HG03108 (cell line): ENCODE data around the gene TRIM62.
A peak's percentile ranks its signal among the peaks of the same experiment; 100 is the strongest.
"Not testable (repeated sequence)": the region's sequence is repeated elsewhere in the genome, so short reads cannot be mapped to it uniquely, and the experiment has no call there.

ENCODE experiments used
- ATAC-seq: cut with Tn5 transposase; IDR thresholded peaks from one replicate; pipeline ENCODE4 v1.9.1; 2021; ENCODE audit warnings: moderate library complexity; ENCODE audit not compliant: unreplicated experiment

Gene TRIM62

GRCh38 chr1:33140153-33141149 is 41.4 kb downstream of the TRIM62 start:
- no peak for ATAC-seq

- no peak for ATAC-seq
These were observed 44.0 kb downstream of the TRIM62 start for GRCh38 chr1:33137800-33138199.

GRCh38 chr1:33136041-33136440 is 45.8 kb downstream of the TRIM62 start:
- not testable (repeated sequence) for ATAC-seq

GRCh38 chr1:33133478-33134105 is 48.3 kb downstream of the TRIM62 start:
- ATAC-seq: no peak

GRCh38 chr1:33132549-33132948 is 49.3 kb downstream of the TRIM62 start:
- ATAC-seq: no peak

- no peak for ATAC-seq
These were observed 50.7 kb downstream of the TRIM62 start for GRCh38 chr1:33131191-33131590.

GRCh38 chr1:33130297-33130696 is 51.5 kb downstream of the TRIM62 start:
- ATAC-seq: no peak

GRCh38 chr1:33128781-33129180 is 53.1 kb downstream of the TRIM62 start:
- no peak for ATAC-seq

GRCh38 chr1:33127001-33127823 is 54.6 kb downstream of the TRIM62 start:
- peak; percentile 96 for ATAC-seq

GRCh38 chr1:33126411-33127000 is 55.3 kb downstream of the TRIM62 start:
- ATAC-seq: no peak

- not testable (repeated sequence) for ATAC-seq
These were observed 57.2 kb downstream of the TRIM62 start for GRCh38 chr1:33124647-33125046.

GRCh38 chr1:33123266-33123665 is 58.6 kb downstream of the TRIM62 start:
- ATAC-seq: no peak

- no peak for ATAC-seq
These were observed 59.2 kb downstream of the TRIM62 start for GRCh38 chr1:33122483-33123178.

- no peak for ATAC-seq
These were observed 60.1 kb downstream of the TRIM62 start for GRCh38 chr1:33121728-33122127.

- no peak for ATAC-seq
These were observed 61.2 kb downstream of the TRIM62 start for GRCh38 chr1:33120436-33121231.

GRCh38 chr1:33119532-33120217 is 62.2 kb downstream of the TRIM62 start:
- ATAC-seq: no peak

- ATAC-seq: no peak
These were observed 62.8 kb downstream of the TRIM62 start for GRCh38 chr1:33119050-33119449.

GRCh38 chr1:33118274-33118673 is 63.6 kb downstream of the TRIM62 start:
- no peak for ATAC-seq
